ENCODE measurements around the gene THOC6.

- TF ChIP-seq CTCF (conservative IDR thresholded peaks at IDR 0.05; ENCODE audit: low read length): no peak
- no peak for TF ChIP-seq EZH2phosphoT487 (IDR thresholded peaks at IDR 0.05; ENCODE audit: borderline replicate concordance, low read depth, low read length)
These were observed 13.0 kb downstream of the THOC6 start, which contains the start of gene BICDL2 for GRCh38 chr16:3036726-3037315.

Data from OCI-LY7 (cell line).